Gastrocnemius medialis (tissue), 4 donors: Measurements from ENCODE around the gene C22orf31. TPM values are rescaled to one million over a fixed set of nuclear protein-coding genes. Genes with fewer than 3 reads are reported as not detected.

Source experiments
- ATAC-seq, 2 donors: fragments of 150-250 bp; one replicate each; pipeline ENCODE4 v1.9.1; 2016
- DNase-seq, 2 donors: peaks; one replicate each; pipeline ENCODE4 v3.0.0-alpha.2; 2019
- H3K27ac ChIP-seq, 4 donors: fragments of 200-600 bp; sonication (generic); 1 replicate in 1 of 4; 2 replicates in 3 of 4; pipeline ENCODE4 v1.5.1; 2016 to 2018; ENCODE audit warnings: mild to moderate bottlenecking in 2 of 4, moderate library complexity in 1 of 4
- H3K27me3 ChIP-seq, 3 donors: fragments of 200-600 bp; sonication (generic) in 2 of 3; 1 replicate in 1 of 3; 2 replicates in 2 of 3; pipeline versions ENCODE4 v1.5.1 to v1.6.0; 2016 to 2019; ENCODE audit warnings: mild to moderate bottlenecking in 1 of 3, moderate library complexity in 1 of 3
- H3K36me3 ChIP-seq, 2 donors: fragments of 200-600 bp; sonication (generic) in 1 of 2; one replicate each; pipeline ENCODE4 v1.5.1; 2017 to 2018
- H3K4me1 ChIP-seq, 2 donors: fragments of 200-600 bp; sonication (generic) in 1 of 2; one replicate each; pipeline ENCODE4 v1.5.1; 2016 to 2017; ENCODE audit warnings: mild to moderate bottlenecking in 2 of 2
- H3K4me3 ChIP-seq, 4 donors: fragments of 200-600 bp; sonication (generic) in 3 of 4; 1 replicate in 1 of 4; 2 replicates in 3 of 4; pipeline ENCODE4 v1.5.1; 2016 to 2019; ENCODE audit warnings: mild to moderate bottlenecking in 2 of 4
- H3K9me3 ChIP-seq, 3 donors: fragments of 200-600 bp; sonication (generic) in 2 of 3; 1 replicate in 1 of 3; 2 replicates in 2 of 3; pipeline ENCODE4 v1.5.1; 2016 to 2019
- POLR2A ChIP-seq, 2 donors: fragments of 450-650 bp; IDR thresholded peaks; one replicate each; pipeline ENCODE4 v1.6.1; 2017; ENCODE audit warnings: antibody characterized with exemption in 2 of 2, mild to moderate bottlenecking in 2 of 2, moderate library complexity in 2 of 2
- in situ Hi-C, 4 donors: fragments of 200-750 bp; cut with MboI; loops; one replicate each; pipeline versions ENCODE4 v1.15.0 to v1.8.0; 2017; ENCODE audit warnings: low sequenced_read_pairs in 4 of 4
- intact Hi-C: fragments of 100-400 bp; cut with DNase I; formaldehyde crosslinking; loops from one replicate; pipeline ENCODE4 v1.15.1; 2023; ENCODE audit warnings: low total_unique reads
- total RNA-seq, 4 donors: library from RNA; depleted of rRNA; stranded (reverse); fragments of >200 nt; gene quantifications; one replicate each; pipeline versions ENCODE4 v1.1.0 to v1.2.3, GENCODE V29; 2016
- TF ChIP-seq, protein P1 (sequence below), 5 experiments: fragments of 450-650 bp in 3 of 5; fragments of 200-600 bp in 2 of 5; sonication (generic) in 2 of 5; IDR thresholded peaks in 4 of 5; conservative IDR thresholded peaks in 1 of 5; 1 replicate in 4 of 5; 2 replicates in 1 of 5; pipeline ENCODE4 v1.5.1; 2016 to 2019; ENCODE audit warnings: antibody characterized with exemption in 5 of 5, mild to moderate bottlenecking in 3 of 5, moderate library complexity in 3 of 5

The C22orf31 gene
- total RNA-seq, 4 donors from 2014 or later = not detected

DNA sequence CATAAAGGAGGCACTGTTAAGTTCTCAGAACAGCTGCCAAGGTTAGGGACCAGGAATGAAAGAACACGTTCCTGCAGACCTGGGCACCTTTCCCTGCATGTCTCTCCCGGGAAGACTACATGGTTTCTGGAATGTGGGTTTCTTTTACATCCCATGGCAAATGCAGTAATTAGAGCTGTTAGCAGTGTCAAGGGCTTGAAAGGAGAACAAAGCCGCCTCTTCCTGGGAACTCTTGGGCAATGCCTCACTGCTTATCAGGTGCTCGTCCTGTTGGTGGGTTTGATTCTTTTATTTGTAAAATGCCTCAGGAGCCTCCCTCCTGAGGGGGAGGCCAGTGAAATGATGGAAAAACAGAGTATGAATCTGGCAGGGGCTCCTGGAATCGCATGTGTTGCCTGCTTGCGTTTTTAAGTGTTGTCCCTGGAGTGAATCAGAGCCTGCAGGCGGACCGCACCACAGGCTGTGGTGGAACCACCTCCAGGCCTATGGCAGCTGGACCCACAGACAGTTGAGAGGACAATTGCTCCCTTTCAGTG lies 723 bp upstream of the C22orf31 start:
- TF ChIP-seq, protein P1, sequence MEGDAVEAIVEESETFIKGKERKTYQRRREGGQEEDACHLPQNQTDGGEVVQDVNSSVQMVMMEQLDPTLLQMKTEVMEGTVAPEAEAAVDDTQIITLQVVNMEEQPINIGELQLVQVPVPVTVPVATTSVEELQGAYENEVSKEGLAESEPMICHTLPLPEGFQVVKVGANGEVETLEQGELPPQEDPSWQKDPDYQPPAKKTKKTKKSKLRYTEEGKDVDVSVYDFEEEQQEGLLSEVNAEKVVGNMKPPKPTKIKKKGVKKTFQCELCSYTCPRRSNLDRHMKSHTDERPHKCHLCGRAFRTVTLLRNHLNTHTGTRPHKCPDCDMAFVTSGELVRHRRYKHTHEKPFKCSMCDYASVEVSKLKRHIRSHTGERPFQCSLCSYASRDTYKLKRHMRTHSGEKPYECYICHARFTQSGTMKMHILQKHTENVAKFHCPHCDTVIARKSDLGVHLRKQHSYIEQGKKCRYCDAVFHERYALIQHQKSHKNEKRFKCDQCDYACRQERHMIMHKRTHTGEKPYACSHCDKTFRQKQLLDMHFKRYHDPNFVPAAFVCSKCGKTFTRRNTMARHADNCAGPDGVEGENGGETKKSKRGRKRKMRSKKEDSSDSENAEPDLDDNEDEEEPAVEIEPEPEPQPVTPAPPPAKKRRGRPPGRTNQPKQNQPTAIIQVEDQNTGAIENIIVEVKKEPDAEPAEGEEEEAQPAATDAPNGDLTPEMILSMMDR (IDR thresholded peaks at IDR 0.05 in 4 of 5, conservative IDR thresholded peaks at IDR 0.05 in 1 of 5) = no peak
- TF ChIP-seq POLR2A (IDR thresholded peaks at IDR 0.05) = no peak
- no peaks in the 10 kb centered on the region for H3K27me3 ChIP-seq
- peak overlapping the region in 1 of 4 donors; percentile 10 for H3K27ac ChIP-seq
- peaks cover 18 to 20% of the 10 kb centered on the region in 2 donors for H3K4me1 ChIP-seq
- H3K36me3 ChIP-seq = no peaks in the 10 kb centered on the region
- no peak overlapping the region for H3K4me3 ChIP-seq
- intact Hi-C loops (no loop called here), in situ Hi-C loops (no loop called here)
- DNase-seq (no peak), ATAC-seq (no peak)
- H3K9me3 ChIP-seq = no peaks in the 10 kb centered on the region

- TF ChIP-seq POLR2A (IDR thresholded peaks at IDR 0.05) = no peak
- TF ChIP-seq, protein P1 (IDR thresholded peaks at IDR 0.05 in 4 of 5, conservative IDR thresholded peaks at IDR 0.05 in 1 of 5) = no peak
- H3K36me3 ChIP-seq = no peaks in the 10 kb centered on the region
- H3K27ac ChIP-seq = no peak overlapping the region
- peaks cover 18 to 21% of the 10 kb centered on the region in 2 donors for H3K4me1 ChIP-seq
- H3K4me3 ChIP-seq = no peak overlapping the region
- no peaks in the 10 kb centered on the region for H3K27me3 ChIP-seq
- H3K9me3 ChIP-seq = no peaks in the 10 kb centered on the region
- ATAC-seq = no peak
- intact Hi-C loops = no loop called here
- in situ Hi-C loops = no loop called here
- no peak for DNase-seq
Observed at GRCh38 chr22:29060931-29061330, 700 bp downstream of the C22orf31 start.

DNA sequence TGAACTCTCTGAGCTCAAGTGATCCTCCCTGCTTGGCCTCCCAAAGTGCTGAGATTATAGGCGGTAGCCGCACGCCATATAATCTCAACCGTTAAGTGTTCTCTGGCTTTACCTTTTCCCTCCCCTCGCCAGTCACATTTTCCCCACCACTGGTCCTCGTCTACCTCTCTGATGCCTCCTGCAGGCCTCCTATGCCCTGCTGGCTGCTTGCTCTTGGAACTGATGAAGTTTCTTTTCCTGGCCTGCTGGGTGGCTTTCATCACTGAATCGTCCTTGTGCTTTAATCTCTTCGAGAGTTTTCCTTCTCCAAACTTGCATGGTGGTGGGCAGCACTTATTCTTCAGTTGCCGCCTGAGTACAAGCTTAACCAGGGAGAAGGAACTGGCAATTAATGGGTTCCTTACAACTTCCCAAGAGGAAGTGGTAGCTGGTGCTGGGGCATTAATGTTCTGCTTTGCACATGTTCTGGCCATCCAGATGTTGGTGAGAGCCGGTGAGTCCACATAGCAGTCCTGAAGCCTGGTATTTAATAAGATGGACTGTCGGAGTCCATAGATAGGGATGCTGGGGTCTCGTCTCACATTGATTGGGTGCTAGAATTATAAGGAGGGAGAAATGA lies 1.3 kb downstream of the C22orf31 start:
- Histone ChIP-seq H3K4me1 (peaks cover 19 to 23% of the 10 kb centered on the region in 2 donors), H3K27me3 (no peaks in the 10 kb centered on the region), H3K4me3 (no peak overlapping the region), H3K36me3 (no peaks in the 10 kb centered on the region), H3K9me3 (no peaks in the 10 kb centered on the region), H3K27ac (no peak overlapping the region)
- DNase-seq (no peak), ATAC-seq (no peak)
- intact Hi-C loops = no loop called here
- in situ Hi-C loops = no loop called here
- TF ChIP-seq, protein P1 (IDR thresholded peaks at IDR 0.05 in 4 of 5, conservative IDR thresholded peaks at IDR 0.05 in 1 of 5) = no peak
- no peak for TF ChIP-seq POLR2A (IDR thresholded peaks at IDR 0.05)

- TF ChIP-seq POLR2A (IDR thresholded peaks at IDR 0.05) = no peak
- TF ChIP-seq, protein P1 (IDR thresholded peaks at IDR 0.05 in 4 of 5, conservative IDR thresholded peaks at IDR 0.05 in 1 of 5) = no peak
- in situ Hi-C loops (no loop called here), intact Hi-C loops (no loop called here)
- ATAC-seq (no peak), DNase-seq (no peak)
- no peak overlapping the region for H3K27ac ChIP-seq
- peaks cover 12 to 22% of the 10 kb centered on the region in 2 donors for H3K4me1 ChIP-seq
- no peaks in the 10 kb centered on the region for H3K9me3 ChIP-seq
- no peaks in the 10 kb centered on the region for H3K27me3 ChIP-seq
- no peaks in the 10 kb centered on the region for H3K36me3 ChIP-seq
- no peak overlapping the region for H3K4me3 ChIP-seq
Observed at GRCh38 chr22:29056472-29056871, 5.2 kb downstream of the C22orf31 start.
